ENCODE results near the gene PERCC1.

Gene PERCC1

GRCh38 chr16:1442697-1443096, 11.8 kb downstream of the PERCC1 start:
- no peaks in the 10 kb centered on the region for H3K79me2 ChIP-seq (ENCODE audit: insufficient read depth, low read length)
- no peak overlapping the region for H3K9ac ChIP-seq (ENCODE audit: low read length)
- H3K9me2 ChIP-seq (replicated peaks; ENCODE audit: insufficient read depth, low read length): no peaks in the 10 kb centered on the region
- H4K20me1 ChIP-seq (ENCODE audit: low read depth, low read length): no peaks in the 10 kb centered on the region
- no peak overlapping the region for H3K4me2 ChIP-seq (ENCODE audit: low read depth, low read length, poor library complexity, severe bottlenecking)
- no peak for TF ChIP-seq CTCF (IDR thresholded peaks at IDR 0.05; ENCODE audit: insufficient read depth, low read length, poor library complexity, severe bottlenecking)
- TF ChIP-seq EZH2phosphoT487 (conservative IDR thresholded peaks at IDR 0.05; ENCODE audit: low read length): no peak
- H3K4me3 ChIP-seq (ENCODE audit: insufficient read depth, low read length, poor library complexity, severe bottlenecking): no peak overlapping the region
- H3K27ac ChIP-seq (ENCODE audit: low read depth, low read length): no peak overlapping the region
- no peaks in the 10 kb centered on the region for H3F3A ChIP-seq (ENCODE audit: insufficient read depth)
- no peak overlapping the region for H2AFZ ChIP-seq (ENCODE audit: low read depth, low read length, severe bottlenecking)
- H3K9me3 ChIP-seq (ENCODE audit: insufficient read depth, low read length): no peaks in the 10 kb centered on the region
- H3K36me3 ChIP-seq (ENCODE audit: low read length): no peaks in the 10 kb centered on the region
- no peaks in the 10 kb centered on the region for H3K27me3 ChIP-seq (ENCODE audit: low read length)

GRCh38 chr16:1443403-1443973, 12.6 kb downstream of the PERCC1 start:
- H3K79me2 ChIP-seq (ENCODE audit: insufficient read depth, low read length): no peaks in the 10 kb centered on the region
- no peaks in the 10 kb centered on the region for H3F3A ChIP-seq (ENCODE audit: insufficient read depth)
- H4K20me1 ChIP-seq (ENCODE audit: low read depth, low read length): no peaks in the 10 kb centered on the region
- H3K4me3 ChIP-seq (ENCODE audit: insufficient read depth, low read length, poor library complexity, severe bottlenecking): no peak overlapping the region
- H3K36me3 ChIP-seq (ENCODE audit: low read length): no peaks in the 10 kb centered on the region
- H3K9ac ChIP-seq (ENCODE audit: low read length): no peak overlapping the region
- H2AFZ ChIP-seq (ENCODE audit: low read depth, low read length, severe bottlenecking): no peak overlapping the region
- H3K9me3 ChIP-seq (ENCODE audit: insufficient read depth, low read length): no peaks in the 10 kb centered on the region
- H3K27ac ChIP-seq (ENCODE audit: low read depth, low read length): no peak overlapping the region
- no peak for TF ChIP-seq EZH2phosphoT487 (conservative IDR thresholded peaks at IDR 0.05; ENCODE audit: low read length)
- no peak for TF ChIP-seq CTCF (IDR thresholded peaks at IDR 0.05; ENCODE audit: insufficient read depth, low read length, poor library complexity, severe bottlenecking)
- H3K9me2 ChIP-seq (replicated peaks; ENCODE audit: insufficient read depth, low read length): no peaks in the 10 kb centered on the region
- no peaks in the 10 kb centered on the region for H3K27me3 ChIP-seq (ENCODE audit: low read length)
- H3K4me2 ChIP-seq (ENCODE audit: low read depth, low read length, poor library complexity, severe bottlenecking): no peak overlapping the region

- Histone ChIP-seq H3K9ac (ENCODE audit: low read length) (no peak within 1 kb of the TSS), H3K9me3 (ENCODE audit: insufficient read depth, low read length) (no peaks in the 10 kb centered on the region), H3K4me2 (ENCODE audit: low read depth, low read length, poor library complexity, severe bottlenecking) (no peak within 1 kb of the TSS), H3K9me2 (replicated peaks; ENCODE audit: insufficient read depth, low read length) (no peaks in the 10 kb centered on the region), H3F3A (ENCODE audit: insufficient read depth) (no peaks in the 10 kb centered on the region), H3K27me3 (ENCODE audit: low read length) (no peaks in the 10 kb centered on the region), H4K20me1 (ENCODE audit: low read depth, low read length) (no peaks in the 10 kb centered on the region), H3K4me3 (ENCODE audit: insufficient read depth, low read length, poor library complexity, severe bottlenecking) (no peak within 1 kb of the TSS), H3K36me3 (ENCODE audit: low read length) (no peaks in the 10 kb centered on the region), H3K27ac (ENCODE audit: low read depth, low read length) (no peak within 1 kb of the TSS), H2AFZ (ENCODE audit: low read depth, low read length, severe bottlenecking) (no peak within 1 kb of the TSS), H3K79me2 (ENCODE audit: insufficient read depth, low read length) (no peaks in the 10 kb centered on the region)
- TF ChIP-seq CTCF (IDR thresholded peaks at IDR 0.05; ENCODE audit: insufficient read depth, low read length, poor library complexity, severe bottlenecking) (no peak), EZH2phosphoT487 (conservative IDR thresholded peaks at IDR 0.05; ENCODE audit: low read length) (no peak)
Measured at GRCh38 chr16:1443980-1444729, 13.3 kb downstream of the PERCC1 start, which contains the start of gene CCDC154. Gene CCDC154, minus strand, starts transcription at chr16:1444556. Its CDS starts 234 bp downstream, at chr16:1444322.

All from SU-DHL-6 (cell line).